C4-2B (cell line): Measurements from ENCODE around the gene ACTR3.

Experiments used
- H3K27ac ChIP-seq: fragments of 450-650 bp; 2 replicates; pipeline ENCODE4 v1.5.1; 2017
- CTCF ChIP-seq: fragments of 450-650 bp; conservative IDR thresholded peaks from 2 replicates; pipeline ENCODE4 v1.5.1; 2017; ENCODE audit warnings: mild to moderate bottlenecking
- ZFX ChIP-seq: fragments of 450-650 bp; IDR thresholded peaks from 2 replicates; pipeline ENCODE4 v1.6.1; 2017

ACTR3 gene

GRCh38 chr2:113895819-113896563, 6.1 kb downstream of the ACTR3 start:
- no peak overlapping the region for H3K27ac ChIP-seq
- TF ChIP-seq CTCF (no peak), ZFX (no peak)

- no peak overlapping the region for H3K27ac ChIP-seq
Measured at GRCh38 chr2:113896791-113897190, 6.9 kb downstream of the ACTR3 start.

GRCh38 chr2:113898081-113898480, 8.2 kb downstream of the ACTR3 start:
- H3K27ac ChIP-seq = no peak overlapping the region
- TF ChIP-seq ZFX (no peak), CTCF (no peak)

More at GRCh38 chr2:113896791-113897190, 6.9 kb downstream of the ACTR3 start:
- TF ChIP-seq ZFX (no peak), CTCF (no peak)

GRCh38 chr2:113899166-113899565, 9.3 kb downstream of the ACTR3 start:
- H3K27ac ChIP-seq = no peak overlapping the region
- TF ChIP-seq CTCF (no peak), ZFX (no peak)

- TF ChIP-seq CTCF (no peak), ZFX (no peak)
- H3K27ac ChIP-seq = no peak overlapping the region
Measured at GRCh38 chr2:113901943-113902342, 12.1 kb downstream of the ACTR3 start.

GRCh38 chr2:113905886-113906285, 16.0 kb downstream of the ACTR3 start:
- TF ChIP-seq CTCF (no peak), ZFX (no peak)

GRCh38 chr2:113906647-113907046, 16.8 kb downstream of the ACTR3 start:
- TF ChIP-seq ZFX (no peak), CTCF (no peak)
- H3K27ac ChIP-seq = no peak overlapping the region

More at GRCh38 chr2:113905886-113906285, 16.0 kb downstream of the ACTR3 start:
- no peak overlapping the region for H3K27ac ChIP-seq
